Right renal cortex interstitium (tissue), 3 donors: ENCODE measurements around the gene ATP9A. TPM values are rescaled to one million over a fixed set of nuclear protein-coding genes. Genes with fewer than 3 reads are reported as not detected.
"Not testable (repeated sequence)": the region's sequence is repeated elsewhere in the genome, so short reads cannot be mapped to it uniquely, and the experiment has no call there.

ENCODE experiments used
- DNase-seq, 3 donors: peaks; one replicate each; pipeline ENCODE4 v3.0.0-alpha.2; 2013; ENCODE audit warnings: low read depth in 3 of 3, low spot score in 2 of 3
- polyA plus RNA-seq, 3 donors: library from polyadenylated mRNA; unstranded; fragments of 120-200 nt; gene quantifications; one replicate each; pipeline ENCODE4 v1.2.1, GENCODE V29; 2013; ENCODE audit not compliant: insufficient read length in 3 of 3

The ATP9A gene
- polyA plus RNA-seq, 3 donors: 58.7 to 62.6 (median 61.4) TPM

DNA sequence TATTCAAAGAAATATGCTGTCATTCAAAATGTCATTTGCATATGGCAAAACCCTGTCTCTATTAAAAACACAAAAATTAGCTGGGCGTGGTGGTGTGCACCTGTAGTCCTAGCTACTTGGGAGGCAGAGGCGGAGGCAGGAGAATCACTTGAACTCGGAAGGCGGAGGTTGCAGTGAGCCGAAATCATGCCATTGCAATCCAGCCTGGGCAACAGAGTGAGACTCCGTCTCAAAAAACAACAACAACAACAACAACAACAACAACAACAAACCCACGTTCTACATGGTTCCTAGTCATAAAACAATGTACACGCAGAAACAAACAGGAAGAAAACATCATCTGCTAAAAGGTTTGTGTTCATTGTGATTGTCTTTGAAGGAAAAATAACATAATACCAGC is 15.0 kb downstream of the ATP9A start:
- DNase-seq: not testable (repeated sequence)

DNA sequence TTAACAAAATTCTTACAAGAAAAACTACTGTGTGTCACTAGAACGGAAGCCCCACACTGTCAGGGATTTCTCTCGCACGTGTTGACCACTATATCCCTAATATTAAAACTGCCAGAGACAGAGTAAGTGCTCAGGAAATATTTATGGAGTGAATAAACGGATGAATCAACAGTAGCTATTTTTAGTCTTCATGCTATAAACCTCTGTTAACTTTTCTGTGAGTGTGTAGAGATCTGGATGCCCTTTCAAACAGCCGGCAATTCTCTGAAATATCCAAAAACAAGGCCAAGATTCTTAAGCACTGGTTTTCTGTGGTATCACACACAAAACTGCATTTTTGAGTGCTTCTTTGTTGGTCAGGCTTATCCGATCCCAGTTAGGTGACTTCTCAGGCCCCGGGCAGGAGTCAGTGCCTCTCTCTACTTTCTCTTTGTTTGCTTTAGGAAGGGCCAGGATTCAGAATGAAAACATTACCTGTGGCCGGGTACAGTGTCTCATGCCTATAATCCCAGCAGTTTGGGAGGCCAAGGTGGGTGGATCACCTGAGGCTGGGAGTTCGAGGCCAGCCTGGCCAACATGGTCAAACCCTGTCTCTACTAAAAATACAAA is 15.7 kb downstream of the ATP9A start:
- no peak for DNase-seq

DNA sequence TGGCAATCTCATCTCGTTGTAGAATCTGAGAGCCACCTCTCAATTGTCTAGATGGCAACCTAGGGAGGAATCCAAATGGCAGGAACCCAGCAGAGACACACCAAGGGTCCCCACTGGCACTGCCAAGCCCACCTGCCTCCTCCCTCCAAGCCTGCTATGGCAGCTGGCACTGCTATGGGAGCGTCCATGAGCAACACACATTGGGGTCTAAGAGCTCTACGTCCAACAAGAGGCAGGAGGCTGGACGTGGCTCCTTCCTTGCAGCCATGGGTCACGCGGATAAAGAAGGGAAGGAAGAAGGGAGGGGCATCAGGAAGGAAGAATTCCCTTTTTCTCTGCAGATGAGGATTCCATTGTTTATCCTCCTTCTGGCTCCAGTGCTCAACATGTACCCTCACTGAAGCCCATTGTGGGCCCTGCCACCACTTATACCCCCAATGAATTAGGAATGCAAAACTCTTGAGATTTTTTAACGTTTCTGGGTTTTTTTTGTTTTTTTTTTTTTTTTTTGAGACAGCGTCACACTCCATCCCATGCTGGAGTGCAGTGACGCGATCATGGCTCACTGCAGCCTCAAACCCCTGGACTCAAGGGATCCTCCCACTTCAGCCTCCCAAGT is 17.3 kb downstream of the ATP9A start:
- DNase-seq: no peak

DNA sequence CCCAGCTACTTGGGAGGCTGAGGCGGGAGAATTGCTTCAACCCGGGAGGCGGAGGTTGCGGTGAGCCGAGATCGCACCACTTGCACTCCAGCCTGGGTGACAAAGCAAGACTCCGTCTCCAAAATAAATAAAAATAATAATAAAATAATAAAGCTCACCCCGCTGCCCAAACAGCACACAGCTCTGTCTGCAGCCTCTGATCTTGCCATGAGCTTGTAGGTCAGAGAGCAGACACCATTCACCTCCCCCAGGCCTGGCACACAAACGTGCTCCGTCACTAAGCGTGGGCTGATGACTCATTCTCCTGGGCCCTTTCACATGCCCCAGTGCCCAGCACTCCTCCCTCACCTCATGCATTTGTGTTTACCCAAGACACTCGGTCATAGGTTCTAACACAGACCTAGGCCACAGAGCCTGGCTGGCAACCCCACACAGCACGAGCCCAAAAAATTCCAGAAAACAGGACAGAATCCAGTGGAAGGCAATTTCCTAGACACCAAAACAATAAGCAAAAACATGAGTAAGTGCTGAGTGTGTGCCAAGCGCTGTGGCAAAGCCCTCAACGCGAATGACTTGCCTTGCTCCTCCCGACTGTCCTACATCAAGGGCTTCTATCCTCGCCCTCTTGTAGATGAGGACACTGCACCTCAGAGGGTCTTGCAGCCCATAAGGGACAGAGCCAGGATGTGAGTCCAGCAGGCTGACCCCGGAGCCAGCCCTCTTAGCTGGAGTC is 18.0 kb downstream of the ATP9A start:
- DNase-seq: no peak

DNA sequence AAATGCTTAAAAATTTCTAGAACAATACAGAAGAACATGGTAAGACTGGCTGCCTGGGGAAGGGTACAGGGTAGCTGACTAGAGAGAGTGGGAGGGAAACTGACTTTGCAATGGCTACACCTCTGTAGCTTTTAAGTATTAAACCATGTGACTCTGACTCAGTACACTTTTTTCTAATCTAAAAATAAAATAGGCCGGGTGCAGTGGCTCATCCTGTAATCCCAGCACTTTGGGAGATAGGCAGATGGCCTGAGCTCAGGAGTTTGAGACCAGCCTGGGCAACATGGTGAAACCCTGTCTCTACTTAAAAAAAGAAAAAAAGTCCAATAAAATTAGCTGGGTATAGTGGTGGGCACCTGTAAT is 18.5 kb downstream of the ATP9A start:
- DNase-seq: no peak

DNA sequence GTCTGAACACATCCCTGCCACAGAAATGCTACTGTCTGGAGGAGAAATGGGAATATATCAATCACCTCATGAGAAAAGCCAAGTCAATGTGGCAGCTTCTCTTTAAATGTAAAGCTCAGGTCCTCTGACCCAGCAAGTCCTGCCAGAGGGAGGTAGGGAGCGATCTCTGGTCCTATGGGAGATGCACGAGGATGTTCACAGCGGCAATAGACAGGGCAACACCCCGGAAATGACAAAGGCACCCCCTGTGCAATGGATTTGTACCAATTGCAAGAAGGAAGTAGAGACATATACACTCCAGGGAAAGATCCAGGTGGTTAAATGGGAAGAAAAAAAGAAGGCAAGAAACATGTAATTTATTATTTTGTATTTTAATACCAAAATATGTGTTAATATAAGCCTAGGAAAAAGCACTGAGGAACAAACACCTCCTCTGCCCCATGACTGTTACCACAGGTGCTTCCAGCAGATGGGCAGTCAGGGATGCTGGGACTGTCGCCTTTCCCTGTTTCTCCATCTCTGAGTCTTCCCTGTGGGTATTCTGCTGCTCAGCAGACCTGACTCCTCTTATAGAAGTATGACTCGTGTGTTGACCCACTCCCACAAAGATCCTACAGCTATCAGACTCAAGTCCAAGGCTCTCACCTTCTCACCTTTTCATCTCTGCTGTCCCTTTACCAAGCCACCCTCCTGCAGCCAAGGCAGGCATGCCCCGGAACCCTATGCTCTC is 20.8 kb downstream of the ATP9A start:
- no peak for DNase-seq

DNA sequence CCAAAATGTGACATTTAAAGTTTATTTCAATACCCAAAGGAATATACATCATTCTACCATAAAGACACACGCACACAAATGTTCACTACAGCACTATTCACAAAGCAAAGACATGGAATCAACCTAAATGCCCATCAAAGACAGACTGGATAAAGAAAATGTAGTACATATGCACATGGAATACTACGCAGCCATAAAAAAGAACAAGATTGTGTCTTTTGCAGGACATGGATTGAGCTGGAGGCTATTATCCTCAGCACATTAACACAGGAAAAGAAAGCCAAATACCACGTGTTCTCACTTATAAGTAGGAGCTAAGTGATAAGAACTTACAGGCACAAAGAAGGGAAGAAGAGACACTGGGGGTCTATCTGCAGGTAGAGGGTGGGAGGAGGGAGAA is 22.4 kb downstream of the ATP9A start:
- DNase-seq: no peak

DNA sequence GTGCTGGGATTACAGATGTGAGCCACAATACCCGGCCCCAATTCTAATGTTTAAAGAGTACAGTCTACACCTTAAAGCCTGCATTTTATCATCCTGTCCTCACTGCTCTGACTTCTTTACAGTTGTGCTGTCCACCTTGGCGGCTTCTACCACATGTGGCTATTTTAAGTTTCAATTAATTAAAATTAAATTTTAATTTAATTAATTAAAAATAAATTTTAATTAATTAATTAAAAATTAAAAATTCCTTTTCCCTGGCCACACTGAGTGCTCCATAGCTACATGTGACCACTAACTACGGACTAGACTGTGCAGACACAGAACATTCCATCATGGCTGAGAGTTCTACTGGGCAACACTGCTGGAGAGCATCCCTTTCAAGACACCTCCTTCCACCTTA is 27.4 kb downstream of the ATP9A start:
- DNase-seq: no peak

DNA sequence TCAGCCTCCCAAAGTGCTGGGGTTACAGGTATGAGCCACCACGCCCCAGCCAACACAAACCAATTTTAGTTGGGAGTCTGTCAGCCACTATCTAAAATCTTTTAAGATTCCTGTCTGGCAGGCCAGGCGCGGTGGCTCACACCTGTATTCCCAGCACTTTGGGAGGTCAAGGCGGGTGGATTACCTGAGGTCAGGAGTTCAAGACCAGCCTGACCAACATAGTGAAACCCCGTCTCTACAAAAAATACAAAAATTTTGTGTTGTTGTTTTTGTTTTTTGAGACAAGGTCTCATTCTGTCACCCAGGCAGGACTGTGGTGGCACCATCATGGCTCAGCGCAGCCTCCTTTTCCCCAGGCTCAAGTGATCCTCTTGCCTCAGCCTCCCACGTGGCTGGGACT is 27.9 kb downstream of the ATP9A start:
- not testable (repeated sequence) for DNase-seq

DNA sequence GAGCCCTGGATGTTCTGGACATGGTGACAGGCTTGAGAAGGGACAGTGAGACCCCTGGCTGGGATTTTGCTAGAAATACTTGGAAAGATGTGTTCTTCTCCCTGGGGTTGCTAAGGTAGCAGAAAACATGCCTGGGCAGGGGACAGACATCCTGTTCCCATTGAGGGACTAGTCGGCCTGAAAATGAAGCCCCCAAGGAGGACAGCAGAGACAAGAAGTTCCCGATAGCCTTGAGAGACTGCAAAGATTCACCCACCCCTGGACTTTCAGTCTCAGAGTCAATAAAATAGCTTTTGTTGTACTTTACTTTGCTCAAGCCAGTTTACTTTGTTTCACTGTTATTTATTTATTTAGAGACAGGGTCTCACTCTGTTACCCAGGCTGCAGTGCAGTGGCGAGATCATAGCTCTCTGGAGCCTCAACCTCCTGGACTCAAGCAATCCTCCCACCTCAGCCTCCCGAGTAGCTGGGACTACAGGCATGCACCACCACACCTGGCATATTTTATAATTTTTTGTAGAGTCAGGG is 28.4 kb downstream of the ATP9A start:
- no peak for DNase-seq

DNA sequence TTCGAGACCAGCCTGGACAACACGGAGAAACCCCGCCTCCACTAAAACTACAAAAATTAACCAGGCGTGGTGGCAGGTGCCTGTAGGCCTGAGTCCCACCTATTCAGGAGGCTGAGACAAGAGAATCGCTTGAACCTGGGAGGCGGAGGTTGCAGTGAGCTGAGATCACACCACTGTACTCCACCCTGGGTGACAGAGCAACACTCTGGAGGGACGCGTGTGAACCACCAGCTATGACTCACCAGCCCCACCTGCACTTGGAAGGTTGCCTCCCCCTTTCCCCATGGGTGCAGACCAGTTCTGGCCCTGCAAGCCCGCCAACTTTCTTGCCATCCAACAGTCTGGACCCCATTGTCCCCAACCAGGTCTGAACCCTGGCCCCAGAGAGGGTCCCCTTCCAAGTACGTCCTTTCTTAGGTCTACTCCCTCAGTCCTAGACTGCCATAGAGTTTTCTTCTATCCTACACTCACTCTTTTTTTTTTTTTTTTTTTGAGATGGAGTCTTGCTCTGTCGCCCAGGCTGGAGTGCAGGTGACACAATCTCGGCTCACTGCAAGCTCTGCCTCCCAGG is 29.2 kb downstream of the ATP9A start:
- DNase-seq: no peak

DNA sequence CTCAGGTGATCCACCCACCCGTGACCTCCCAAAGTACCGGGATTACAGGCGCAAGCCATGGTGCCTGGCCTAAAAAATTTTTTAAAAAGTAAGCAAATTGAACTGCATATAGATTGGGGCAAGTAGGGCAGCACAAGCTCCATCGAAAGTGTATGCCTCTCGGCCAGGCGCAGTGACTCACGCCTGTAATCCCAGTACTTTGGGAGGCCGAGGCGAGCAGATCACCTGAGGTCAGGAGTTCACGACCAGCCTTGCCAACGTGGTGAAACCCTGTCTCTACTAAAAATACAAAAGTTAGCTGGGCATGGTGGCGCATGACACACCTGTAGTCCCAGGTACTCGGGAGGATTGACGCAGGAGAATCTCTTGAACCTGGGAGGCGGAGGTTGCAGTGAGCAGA is 29.9 kb downstream of the ATP9A start:
- not testable (repeated sequence) for DNase-seq

DNA sequence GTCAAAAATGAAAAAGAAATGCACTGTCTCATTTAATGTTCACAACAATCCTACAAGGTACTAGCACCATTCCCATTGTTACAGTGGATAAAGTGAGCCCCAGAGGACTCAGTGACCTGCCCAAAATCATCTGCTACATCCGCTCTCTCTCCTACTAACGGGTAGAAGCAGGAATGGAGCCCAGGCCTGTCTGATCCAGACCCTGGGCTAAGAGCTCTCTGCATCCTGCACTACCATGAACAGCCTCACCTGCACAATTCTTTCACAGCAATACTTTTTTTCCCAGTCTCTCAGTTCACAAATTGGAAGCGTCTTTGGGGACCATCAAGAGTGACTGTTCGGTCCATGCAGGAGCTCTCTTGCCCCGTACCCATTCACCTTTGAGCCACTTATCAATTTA is 31.2 kb downstream of the ATP9A start:
- DNase-seq: no peak

DNA sequence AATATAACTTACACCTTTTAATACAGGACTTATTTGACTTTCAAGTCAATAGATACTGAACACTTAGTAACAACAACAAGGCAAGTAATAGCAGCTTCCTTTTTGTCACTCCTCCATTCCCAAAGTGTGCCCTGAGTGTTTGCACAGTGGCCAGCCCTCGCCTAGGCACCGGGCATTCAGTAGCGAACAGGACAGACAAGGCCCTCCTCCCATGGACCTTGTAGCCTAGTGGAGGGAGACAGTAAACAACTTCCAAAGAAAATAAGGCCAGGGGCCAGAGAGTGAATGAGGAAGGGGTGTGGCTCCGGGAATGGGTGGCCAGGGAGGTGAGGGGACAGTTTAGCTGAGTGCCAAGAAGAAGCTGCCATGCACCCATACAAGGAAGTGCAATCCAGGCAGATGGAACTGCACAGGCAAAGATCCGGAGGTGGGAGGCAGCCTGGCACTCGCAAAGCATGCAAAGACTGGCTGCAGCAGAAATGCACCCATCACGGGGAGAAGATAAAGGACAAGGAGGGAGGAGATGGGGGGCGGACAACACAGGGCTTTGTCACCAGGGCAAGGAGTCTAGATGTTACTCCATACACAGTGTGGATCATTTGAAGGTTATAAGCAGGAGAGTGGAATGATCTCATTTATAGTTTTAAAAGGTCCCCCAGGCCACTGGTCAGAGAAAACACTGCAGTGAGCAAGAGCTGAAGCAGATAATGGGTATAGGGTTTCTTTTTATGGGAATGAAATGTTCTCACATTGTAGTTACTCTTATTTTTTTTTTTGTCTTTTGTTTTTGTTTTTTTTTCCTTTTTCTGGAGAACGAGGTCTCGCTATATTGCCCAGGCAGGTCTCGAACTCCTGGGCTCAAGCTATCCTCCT is 32.2 kb downstream of the ATP9A start:
- no peak for DNase-seq

DNA sequence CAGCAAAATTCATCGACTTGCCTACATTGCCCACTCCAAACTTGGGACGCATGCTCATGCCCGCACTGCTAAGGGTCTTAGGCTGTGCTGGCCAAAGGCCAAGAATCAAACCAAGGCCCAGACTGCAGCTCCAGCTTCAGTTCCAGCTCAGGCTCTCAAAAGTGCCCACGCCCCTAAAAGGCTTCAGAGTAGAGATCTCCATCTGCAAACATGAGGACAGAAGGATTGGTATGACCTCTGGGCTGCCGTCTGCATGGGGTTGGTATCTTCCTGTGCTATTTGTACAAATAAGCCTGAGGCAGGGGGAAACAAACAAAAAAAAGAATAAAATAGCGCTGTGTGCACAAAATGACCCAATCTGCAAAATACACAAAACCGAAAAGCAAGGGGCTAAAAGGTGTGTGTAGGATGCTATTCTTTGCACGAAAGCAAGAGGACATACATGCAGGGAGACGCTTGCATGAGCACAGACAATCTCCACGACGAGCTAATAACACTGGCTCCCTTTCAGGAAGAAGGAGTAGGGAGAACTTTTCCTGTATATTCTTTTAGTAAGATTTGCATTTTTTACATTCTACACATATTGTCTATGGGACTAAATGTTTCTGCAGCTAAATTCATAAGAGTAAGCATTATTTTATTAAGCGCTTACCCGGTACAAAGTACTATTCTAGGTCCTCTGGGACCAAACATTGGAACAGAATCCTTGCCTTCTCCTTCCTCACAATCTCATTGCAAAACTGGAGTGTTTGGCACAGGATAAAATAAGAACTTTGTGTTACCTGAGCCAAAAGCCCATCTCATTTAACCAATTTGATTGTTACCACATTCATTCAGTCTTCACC is 33.1 kb downstream of the ATP9A start:
- DNase-seq: no peak

DNA sequence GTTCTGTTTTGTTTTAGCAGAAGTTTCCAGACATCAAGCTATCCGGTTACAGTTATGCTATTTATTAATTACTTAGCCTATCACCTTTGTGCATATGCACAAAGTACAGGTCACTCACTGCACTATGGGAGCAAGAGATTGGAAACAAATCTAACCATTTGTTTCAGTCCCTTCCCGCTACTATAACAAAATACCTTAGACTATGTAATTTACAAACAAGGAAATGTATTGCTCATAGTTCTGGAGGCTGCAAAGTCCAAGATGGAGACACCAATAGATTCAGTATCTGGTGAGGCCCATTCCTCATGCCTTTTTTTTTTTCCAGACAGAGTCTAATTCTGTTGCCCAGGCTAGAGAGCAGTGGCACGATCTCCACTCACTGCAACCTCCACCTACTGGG is 35.1 kb downstream of the ATP9A start:
- DNase-seq: no peak

DNA sequence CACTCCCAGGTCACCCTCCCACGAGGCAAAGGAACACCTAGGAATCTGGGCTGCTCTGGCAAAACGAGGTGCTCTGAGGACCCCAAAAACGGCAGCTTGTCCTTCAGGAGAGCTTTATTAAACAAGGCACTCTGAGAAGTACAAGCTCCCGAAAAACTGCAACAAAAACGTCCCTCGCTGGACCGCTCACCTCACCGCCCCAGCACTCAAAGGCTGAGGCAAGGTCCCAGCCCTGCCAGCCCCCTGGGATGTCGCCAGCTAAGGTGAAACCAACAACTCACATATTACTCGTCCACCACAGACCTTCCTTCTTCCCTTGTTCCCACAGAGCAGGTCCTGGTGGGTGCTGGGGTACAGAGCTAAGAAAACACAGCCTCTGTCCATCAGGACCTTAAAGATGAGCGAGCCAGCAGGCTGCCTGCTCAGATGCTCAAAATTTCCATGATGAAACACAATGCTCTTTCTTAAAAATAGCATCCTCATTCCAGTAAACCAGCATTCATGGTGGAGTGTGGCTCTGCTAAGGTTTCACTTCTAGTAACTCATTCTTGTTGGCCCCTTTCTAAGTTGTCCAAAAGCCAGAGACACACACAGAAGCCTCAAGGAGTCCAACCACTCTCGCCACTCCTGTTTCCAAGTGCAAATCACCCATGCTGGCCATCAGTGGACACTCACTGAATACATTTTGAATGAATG is 35.9 kb downstream of the ATP9A start:
- no peak for DNase-seq

DNA sequence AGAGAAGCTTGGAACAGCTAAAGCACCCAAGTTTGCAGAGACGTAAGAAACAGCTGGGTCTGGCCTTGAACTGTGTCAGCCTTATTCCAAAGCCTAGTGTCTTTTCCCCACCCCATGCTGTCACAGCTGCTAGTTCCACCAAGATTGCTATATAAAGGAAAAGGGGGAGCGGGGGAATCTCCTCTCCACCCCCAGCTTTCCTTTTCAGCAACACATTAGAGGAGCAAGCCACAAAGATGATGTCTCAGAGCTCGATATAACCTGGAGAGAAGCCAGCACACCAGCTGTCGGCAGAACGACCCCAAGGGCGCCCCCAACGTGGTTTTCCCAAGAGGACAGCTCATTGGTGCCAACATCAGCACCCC is 36.5 kb downstream of the ATP9A start:
- no peak for DNase-seq

DNA sequence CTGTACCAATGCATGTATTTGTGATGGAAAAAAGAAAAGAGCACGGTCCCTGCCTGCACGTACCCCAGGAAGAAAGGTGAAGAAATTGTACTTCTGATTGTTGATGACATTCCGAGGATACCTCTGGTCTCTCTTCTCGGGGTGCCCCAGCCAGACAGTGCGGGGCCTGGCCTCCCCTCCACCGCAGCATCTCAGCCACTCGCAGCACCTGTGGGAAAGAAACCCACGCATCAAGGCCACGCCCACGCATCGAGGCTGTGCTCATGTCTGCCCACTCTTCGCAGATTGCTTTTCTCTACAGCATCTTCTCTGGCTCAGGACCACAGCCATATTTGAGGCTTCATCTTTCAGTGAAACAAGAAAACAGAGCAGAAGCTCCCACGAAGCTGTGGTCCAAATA is 38.4 kb downstream of the ATP9A start:
- no peak for DNase-seq
